IMR-90 (cell line): Measurements from ENCODE around the gene MAN2B1. TPM values are rescaled to one million over a fixed set of nuclear protein-coding genes. Genes with fewer than 3 reads are reported as not detected.

Experiments
- ATAC-seq: fragments of 200-7000 bp; cut with Tn5 transposase; 2 replicates; pipeline ENCODE4 v1.9.1; 2020; ENCODE audit warnings: low read depth, mild to moderate bottlenecking, moderate library complexity
- BruUV-seq: library from RNA; stranded (reverse); fragments of 400-500 nt; replicated peaks from 2 replicates; lab custom pipeline; 2021; lab: Mats Ljungman, UMichigan
- CTCF ChIA-PET: fragments of 300-600 bp; formaldehyde crosslinking; extraction: SDS; loops from one replicate; lab custom pipeline; 2021; ENCODE audit warnings: antibody characterized with exemption; lab: Yijun Ruan, JAX
- POLR2A ChIA-PET: fragments of 300-600 bp; sonication (Branson Sonifier 250); formaldehyde crosslinking; loops from one replicate; lab custom pipeline; 2022; ENCODE audit warnings: antibody characterized with exemption; ENCODE audit not compliant: unreplicated experiment; lab: Charles Lee
- DNase-seq: peaks from one replicate; pipeline ENCODE4 v3.0.0; 2013
- H2AFZ ChIP-seq: replicated peaks from 2 replicates; pipeline ENCODE3; 2013; ENCODE audit warnings: low read length, mild to moderate bottlenecking; ENCODE audit not compliant: poor library complexity
- H2AK5ac ChIP-seq: 2 replicates; pipeline ENCODE4 v1.6.1; 2013; ENCODE audit warnings: low read depth, low read length, inconsistent platforms
- H2AK9ac ChIP-seq: replicated peaks from 2 replicates; pipeline ENCODE3; 2013; ENCODE audit warnings: mild to moderate bottlenecking, low read depth, low read length, moderate library complexity; ENCODE audit not compliant: poor library complexity
- H2BK120ac ChIP-seq: 2 replicates; pipeline ENCODE4 v1.6.1; 2013; ENCODE audit warnings: low read depth, low read length, inconsistent platforms
- H2BK15ac ChIP-seq: 3 replicates; pipeline ENCODE4 v1.6.1; 2013; ENCODE audit warnings: low read depth, low read length, inconsistent platforms
- H2BK20ac ChIP-seq: 2 replicates; pipeline ENCODE4 v1.6.1; 2013; ENCODE audit warnings: low read depth, mild to moderate bottlenecking, inconsistent platforms, low read length, moderate library complexity
- H2BK5ac ChIP-seq: 2 replicates; pipeline ENCODE4 v1.6.1; 2013; ENCODE audit warnings: mild to moderate bottlenecking, low read depth, low read length, inconsistent platforms; ENCODE audit not compliant: poor library complexity, severe bottlenecking
- H3K14ac ChIP-seq: replicated peaks from 2 replicates; pipeline ENCODE4 v1.6.1; 2013; ENCODE audit warnings: low read depth, low read length, inconsistent platforms
- H3K18ac ChIP-seq: 2 replicates; pipeline ENCODE4 v1.6.1; 2013; ENCODE audit warnings: low read depth, low read length, control low read depth
- H3K23ac ChIP-seq: 2 replicates; pipeline ENCODE4 v1.6.1; 2013; ENCODE audit warnings: low read depth, low read length, inconsistent platforms
- H3K27ac ChIP-seq: 2 replicates; pipeline ENCODE4 v1.5.1; 2013; ENCODE audit warnings: mild to moderate bottlenecking, control low read depth, low read length; ENCODE audit not compliant: insufficient read depth
- H3K27me3 ChIP-seq: 2 replicates; pipeline ENCODE4 v1.6.1; 2013; ENCODE audit warnings: low read length; ENCODE audit not compliant: control insufficient read depth, insufficient read depth
- H3K36me3 ChIP-seq: 2 replicates; pipeline ENCODE4 v1.6.1; 2013; ENCODE audit warnings: low read length, mixed read lengths; ENCODE audit not compliant: control insufficient read depth, insufficient read depth
- H3K4ac ChIP-seq: 2 replicates; pipeline ENCODE4 v1.6.1; 2013; ENCODE audit warnings: low read depth, low read length, inconsistent platforms
- H3K4me1 ChIP-seq: 2 replicates; pipeline ENCODE4 v1.6.1; 2013; ENCODE audit warnings: low read length, mixed read lengths; ENCODE audit not compliant: control insufficient read depth, insufficient read depth
- H3K4me2 ChIP-seq: 2 replicates; pipeline ENCODE4 v1.6.1; 2013; ENCODE audit warnings: low read depth, mild to moderate bottlenecking, control low read depth, low read length, moderate library complexity
- H3K4me3 ChIP-seq: 2 replicates; pipeline ENCODE4 v1.5.1; 2013; ENCODE audit warnings: low read depth, mild to moderate bottlenecking, control low read depth, low read length, moderate library complexity; ENCODE audit not compliant: insufficient read depth
- H3K56ac ChIP-seq: 2 replicates; pipeline ENCODE4 v1.6.1; 2013; ENCODE audit warnings: low read length, inconsistent platforms; ENCODE audit not compliant: insufficient read depth; ENCODE audit errors: extremely low read depth
- H3K79me1 ChIP-seq, 2 experiments: 2 replicates each; pipeline ENCODE4 v1.6.1; 2013; ENCODE audit warnings: low read length in 2 of 2, inconsistent platforms in 1 of 2, low read depth in 1 of 2
- H3K9ac ChIP-seq: 2 replicates; pipeline ENCODE4 v1.6.1; 2013; ENCODE audit warnings: low read depth, low read length, control low read depth
- H3K9me1 ChIP-seq: 2 replicates; pipeline ENCODE4 v1.6.1; 2013; ENCODE audit warnings: low read length, inconsistent platforms; ENCODE audit not compliant: insufficient read depth
- H3K9me3 ChIP-seq: 2 replicates; pipeline ENCODE4 v1.6.1; 2013; ENCODE audit warnings: low read length; ENCODE audit not compliant: control insufficient read depth, insufficient read depth
- H4K20me1 ChIP-seq: 2 replicates; pipeline ENCODE4 v1.6.1; 2013; ENCODE audit warnings: low read length, inconsistent platforms; ENCODE audit not compliant: insufficient read depth
- H4K5ac ChIP-seq: 2 replicates; pipeline ENCODE4 v1.6.1; 2013; ENCODE audit warnings: mild to moderate bottlenecking, low read depth, low read length, control low read depth
- H4K8ac ChIP-seq, 2 experiments: 2 replicates each; pipeline ENCODE4 v1.6.1; 2013; ENCODE audit warnings: low read depth in 2 of 2, low read length in 2 of 2, control low read depth in 1 of 2, inconsistent platforms in 1 of 2
- H4K91ac ChIP-seq: 2 replicates; pipeline ENCODE4 v1.6.1; 2013; ENCODE audit warnings: low read depth, low read length, inconsistent platforms; ENCODE audit not compliant: insufficient read depth
- BHLHE40 ChIP-seq: fragments of 150-350 bp; IDR thresholded peaks from 2 replicates; pipeline ENCODE4 v1.6.1; 2016; ENCODE audit warnings: mild to moderate bottlenecking, low read depth, low read length
- CEBPB ChIP-seq: IDR thresholded peaks from 2 replicates; pipeline ENCODE4 v1.6.1; 2012; ENCODE audit warnings: low read depth, low read length, improper control_type of control experiment
- CHD1 ChIP-seq: IDR thresholded peaks from 2 replicates; pipeline ENCODE4 v1.6.1; 2012; ENCODE audit warnings: low read depth, low read length, improper control_type of control experiment
- ELK1 ChIP-seq: fragments of 150-350 bp; IDR thresholded peaks from 2 replicates; pipeline ENCODE4 v1.6.1; 2016; ENCODE audit warnings: low read depth, mild to moderate bottlenecking, low read length, moderate library complexity, borderline replicate concordance
- FOS ChIP-seq: fragments of 150-350 bp; IDR thresholded peaks from 2 replicates; pipeline ENCODE4 v1.6.1; 2016; ENCODE audit warnings: low read depth, low read length
- MAFK ChIP-seq: IDR thresholded peaks from 2 replicates; pipeline ENCODE4 v1.6.1; 2012; ENCODE audit warnings: low read depth, low read length, improper control_type of control experiment
- MAZ ChIP-seq: IDR thresholded peaks from 2 replicates; pipeline ENCODE4 v1.6.1; 2012; ENCODE audit warnings: low read depth, mild to moderate bottlenecking, low read length, improper control_type of control experiment, moderate library complexity, borderline replicate concordance
- MXI1 ChIP-seq: IDR thresholded peaks from 2 replicates; pipeline ENCODE4 v1.6.1; 2012; ENCODE audit warnings: low read depth, mild to moderate bottlenecking, low read length, moderate library complexity, borderline replicate concordance
- NFE2L2 ChIP-seq: fragments of 150-350 bp; IDR thresholded peaks from 2 replicates; pipeline ENCODE4 v1.6.1; 2016; ENCODE audit warnings: low read depth, mild to moderate bottlenecking, low read length
- POLR2A ChIP-seq: IDR thresholded peaks from 2 replicates; pipeline ENCODE4 v1.6.1; 2012; ENCODE audit warnings: mild to moderate bottlenecking, low read depth, low read length
- RAD21 ChIP-seq: IDR thresholded peaks from 2 replicates; pipeline ENCODE4 v1.6.1; 2012; ENCODE audit warnings: low read length, improper control_type of control experiment
- RCOR1 ChIP-seq: IDR thresholded peaks from 2 replicates; pipeline ENCODE4 v1.6.1; 2012; ENCODE audit warnings: mild to moderate bottlenecking, low read length, improper control_type of control experiment; ENCODE audit not compliant: insufficient replicate concordance
- RFX5 ChIP-seq: IDR thresholded peaks from 2 replicates; pipeline ENCODE4 v1.8.0; 2012; ENCODE audit warnings: low read depth, mild to moderate bottlenecking, low read length, moderate library complexity
- SMC3 ChIP-seq: fragments of 150-350 bp; IDR thresholded peaks from 2 replicates; pipeline ENCODE4 v1.6.1; 2016; ENCODE audit warnings: low read depth, mild to moderate bottlenecking, antibody characterized with exemption, low read length, moderate library complexity
- USF2 ChIP-seq: fragments of 150-350 bp; IDR thresholded peaks from 2 replicates; pipeline ENCODE4 v1.6.1; 2017; ENCODE audit warnings: mild to moderate bottlenecking, antibody characterized with exemption, low read length, low read depth
- WGBS, 2 experiments: methylation state at CpG; one replicate each; pipeline versions ENCODE4 v1.1.5 to v1.1.7; 2013; ENCODE audit warnings: missing lambda C conversion rate in 2 of 2; ENCODE audit not compliant: insufficient read length in 1 of 2; ENCODE audit errors: extremely low coverage in 2 of 2; 5-methylcytosine and 5-hydroxymethylcytosine counted together
- dilution Hi-C: fragments of 300-500 bp; cut with HindIII; formaldehyde crosslinking; loops from one replicate; pipeline ENCODE4 v1.14.3; 2018; ENCODE audit warnings: low sequenced_read_pairs; ENCODE audit not compliant: unreplicated experiment
- in situ Hi-C: fragments of 300-500 bp; cut with MboI; formaldehyde crosslinking; loops from 3 replicates; pipeline ENCODE4 v1.14.3; 2019; ENCODE audit warnings: low sequenced_read_pairs, inconsistent platforms, mixed read lengths
- intact Hi-C: fragments of 100-400 bp; cut with micrococcal nuclease; formaldehyde crosslinking; loops from 2 replicates; pipeline ENCODE4 v1.10.0; 2022
- polyA plus RNA-seq, 3 experiments: library from polyadenylated mRNA; depleted of rRNA; stranded (reverse); fragments of >200 nt; gene quantifications; 2 replicates each; pipeline ENCODE4 v1.2.3, GENCODE V29; 2012; ENCODE audit warnings: low replicate concordance in 1 of 3
- total RNA-seq: library from RNA; depleted of rRNA; stranded (reverse); fragments of >200 nt; gene quantifications from 2 replicates; pipeline ENCODE4 v1.2.3, GENCODE V29; 2012
- TF ChIP-seq, protein P1 (sequence below): conservative IDR thresholded peaks from 2 replicates; pipeline ENCODE4 v1.5.1; 2012; ENCODE audit warnings: mild to moderate bottlenecking, low read depth, low read length, improper control_type of control experiment

MAN2B1 gene
- total and polyA plus RNA-seq, 2 of the 4 experiments (the other 2 are of a cell fraction) = 10.4 to 55.4 TPM

DNA sequence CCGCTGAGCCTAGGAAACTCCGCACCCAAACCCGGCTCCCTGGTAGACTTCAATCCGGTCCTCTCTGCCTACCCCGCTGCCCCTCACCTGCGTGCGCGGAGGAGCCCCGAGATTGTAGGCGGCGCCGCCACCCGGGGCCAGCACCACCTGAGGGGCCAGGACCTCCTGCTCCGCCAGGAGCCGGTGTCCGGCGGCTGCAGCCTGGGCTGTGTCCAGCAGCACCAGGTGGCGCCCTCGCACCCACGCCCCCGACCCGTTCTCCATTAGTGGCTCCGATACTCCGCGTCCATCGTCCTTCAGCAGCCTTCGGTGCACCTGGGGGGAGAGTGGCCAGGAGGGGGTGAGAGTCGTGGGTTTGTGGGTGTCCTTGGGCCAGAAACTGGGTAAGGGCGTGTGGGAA lies 18.5 kb downstream of the MAN2B1 start:
- CTCF ChIA-PET = no interaction called here
- H3K27ac ChIP-seq = no peak overlapping the region
- in situ Hi-C loops (no loop called here), dilution Hi-C loops (no loop called here), intact Hi-C loops (no loop called here)
- no peak overlapping the region for H2AK5ac ChIP-seq
- no peaks in the 10 kb centered on the region for H4K20me1 ChIP-seq
- no TSS peak for BruUV-seq
- H3K18ac ChIP-seq = no peak overlapping the region
- no peak overlapping the region for H3K23ac ChIP-seq
- POLR2A ChIA-PET = no interaction called here
- no peak overlapping the region for H3K14ac ChIP-seq
- no peak overlapping the region for H4K91ac ChIP-seq
- H2BK15ac ChIP-seq = no peak overlapping the region
- H3K79me1 ChIP-seq = no peaks in the 10 kb centered on the region
- no peak overlapping the region for H2AK9ac ChIP-seq
- no peak overlapping the region for H3K4ac ChIP-seq
- no peak overlapping the region for H4K8ac ChIP-seq
- no peak overlapping the region for H3K4me3 ChIP-seq
- no peaks in the 10 kb centered on the region for H3K27me3 ChIP-seq
- peaks cover 6% of the 10 kb centered on the region; the same call in 1 of the 2 replicates for H3K36me3 ChIP-seq
- H3K56ac ChIP-seq = no peak overlapping the region
- no peak overlapping the region for H3K9ac ChIP-seq
- 30% methylated on average over 4 of the region's 29 CpGs; no CpG with 5 or more reads in 1 of the 2 experiments for WGBS, 2 experiments
- peak overlapping the region; percentile 34 for H2AFZ ChIP-seq
- H2BK120ac ChIP-seq = no peak overlapping the region
- peak overlapping the region; percentile 51 for H3K4me2 ChIP-seq
- H4K5ac ChIP-seq = no peak overlapping the region
- no peak for TF ChIP-seq RCOR1
- no peak for TF ChIP-seq FOS
- no peak for TF ChIP-seq POLR2A
- TF ChIP-seq RAD21 = no peak
- TF ChIP-seq RFX5 = no peak
- TF ChIP-seq, protein P1, sequence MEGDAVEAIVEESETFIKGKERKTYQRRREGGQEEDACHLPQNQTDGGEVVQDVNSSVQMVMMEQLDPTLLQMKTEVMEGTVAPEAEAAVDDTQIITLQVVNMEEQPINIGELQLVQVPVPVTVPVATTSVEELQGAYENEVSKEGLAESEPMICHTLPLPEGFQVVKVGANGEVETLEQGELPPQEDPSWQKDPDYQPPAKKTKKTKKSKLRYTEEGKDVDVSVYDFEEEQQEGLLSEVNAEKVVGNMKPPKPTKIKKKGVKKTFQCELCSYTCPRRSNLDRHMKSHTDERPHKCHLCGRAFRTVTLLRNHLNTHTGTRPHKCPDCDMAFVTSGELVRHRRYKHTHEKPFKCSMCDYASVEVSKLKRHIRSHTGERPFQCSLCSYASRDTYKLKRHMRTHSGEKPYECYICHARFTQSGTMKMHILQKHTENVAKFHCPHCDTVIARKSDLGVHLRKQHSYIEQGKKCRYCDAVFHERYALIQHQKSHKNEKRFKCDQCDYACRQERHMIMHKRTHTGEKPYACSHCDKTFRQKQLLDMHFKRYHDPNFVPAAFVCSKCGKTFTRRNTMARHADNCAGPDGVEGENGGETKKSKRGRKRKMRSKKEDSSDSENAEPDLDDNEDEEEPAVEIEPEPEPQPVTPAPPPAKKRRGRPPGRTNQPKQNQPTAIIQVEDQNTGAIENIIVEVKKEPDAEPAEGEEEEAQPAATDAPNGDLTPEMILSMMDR = no peak
- TF ChIP-seq MAFK = no peak
- no peak for TF ChIP-seq MXI1
- no peak for TF ChIP-seq SMC3
- TF ChIP-seq CEBPB = no peak
- TF ChIP-seq CHD1 = no peak
- TF ChIP-seq MAZ = no peak
- TF ChIP-seq USF2 = no peak
- no peak for TF ChIP-seq ELK1
- TF ChIP-seq BHLHE40 = no peak
- TF ChIP-seq NFE2L2 = no peak
- no peaks in the 10 kb centered on the region for H3K9me3 ChIP-seq
- H2BK5ac ChIP-seq = no peak overlapping the region
- H3K9me1 ChIP-seq = 0 out of 2 replicates have a peak, but pooled peaks cover 3% of the 10 kb centered on the region
- ATAC-seq = peak; percentile 37
- no peak for DNase-seq
- H2BK20ac ChIP-seq = no peak overlapping the region
- 0 out of 2 replicates have a peak, but pooled peaks cover 2% of the 10 kb centered on the region for H3K4me1 ChIP-seq
